GM13977 (cell line): ENCODE measurements around the gene TMEM253.

Experiments
- DNase-seq: peaks from one replicate; pipeline ENCODE4 v3.0.0; 2012; ENCODE audit warnings: low spot score
- in situ Hi-C: fragments of 300-500 bp; cut with MboI; formaldehyde crosslinking; loops from one replicate; pipeline ENCODE4 v1.12.0; 2022; ENCODE audit warnings: low sequenced_read_pairs, low pct_unique_long_range_greater_than_20kb, mixed read lengths, inconsistent platforms; ENCODE audit not compliant: unreplicated experiment
- TF ChIP-seq, protein P1 (sequence below): IDR thresholded peaks from 2 replicates; pipeline ENCODE4 v1.5.1; 2012; ENCODE audit warnings: mild to moderate bottlenecking, control low read depth; ENCODE audit not compliant: insufficient read depth; ENCODE audit errors: extremely low read depth, missing control alignments

TMEM253 gene

DNA sequence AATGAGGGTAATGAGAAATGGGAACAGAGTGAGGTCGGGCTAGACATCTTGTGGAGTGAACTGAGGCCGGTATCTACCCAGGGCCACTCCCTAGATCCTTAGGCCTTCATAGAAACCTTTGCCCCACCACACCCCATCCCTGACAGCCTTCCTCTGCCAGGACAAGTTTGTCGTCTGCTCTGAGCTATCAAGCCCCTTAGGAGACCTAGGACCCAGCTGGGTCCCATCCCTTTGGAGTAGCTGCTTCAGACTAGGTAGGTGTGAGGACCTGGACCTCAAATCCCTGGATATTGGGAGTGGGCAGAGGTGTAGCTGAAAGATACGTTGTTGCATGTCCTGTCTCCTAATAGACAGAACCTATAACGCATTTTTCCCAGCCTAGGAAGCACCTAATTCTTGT is at the start of gene TMEM253:
Gene TMEM253, plus strand, starts transcription at position 136 of the 400 bp plus-strand sequence. CDS start 278 bp downstream, outside the sequence.
- peak; percentile 12 for DNase-seq
- in situ Hi-C loops: no loop called here
- TF ChIP-seq, protein P1, sequence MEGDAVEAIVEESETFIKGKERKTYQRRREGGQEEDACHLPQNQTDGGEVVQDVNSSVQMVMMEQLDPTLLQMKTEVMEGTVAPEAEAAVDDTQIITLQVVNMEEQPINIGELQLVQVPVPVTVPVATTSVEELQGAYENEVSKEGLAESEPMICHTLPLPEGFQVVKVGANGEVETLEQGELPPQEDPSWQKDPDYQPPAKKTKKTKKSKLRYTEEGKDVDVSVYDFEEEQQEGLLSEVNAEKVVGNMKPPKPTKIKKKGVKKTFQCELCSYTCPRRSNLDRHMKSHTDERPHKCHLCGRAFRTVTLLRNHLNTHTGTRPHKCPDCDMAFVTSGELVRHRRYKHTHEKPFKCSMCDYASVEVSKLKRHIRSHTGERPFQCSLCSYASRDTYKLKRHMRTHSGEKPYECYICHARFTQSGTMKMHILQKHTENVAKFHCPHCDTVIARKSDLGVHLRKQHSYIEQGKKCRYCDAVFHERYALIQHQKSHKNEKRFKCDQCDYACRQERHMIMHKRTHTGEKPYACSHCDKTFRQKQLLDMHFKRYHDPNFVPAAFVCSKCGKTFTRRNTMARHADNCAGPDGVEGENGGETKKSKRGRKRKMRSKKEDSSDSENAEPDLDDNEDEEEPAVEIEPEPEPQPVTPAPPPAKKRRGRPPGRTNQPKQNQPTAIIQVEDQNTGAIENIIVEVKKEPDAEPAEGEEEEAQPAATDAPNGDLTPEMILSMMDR: no peak

DNA sequence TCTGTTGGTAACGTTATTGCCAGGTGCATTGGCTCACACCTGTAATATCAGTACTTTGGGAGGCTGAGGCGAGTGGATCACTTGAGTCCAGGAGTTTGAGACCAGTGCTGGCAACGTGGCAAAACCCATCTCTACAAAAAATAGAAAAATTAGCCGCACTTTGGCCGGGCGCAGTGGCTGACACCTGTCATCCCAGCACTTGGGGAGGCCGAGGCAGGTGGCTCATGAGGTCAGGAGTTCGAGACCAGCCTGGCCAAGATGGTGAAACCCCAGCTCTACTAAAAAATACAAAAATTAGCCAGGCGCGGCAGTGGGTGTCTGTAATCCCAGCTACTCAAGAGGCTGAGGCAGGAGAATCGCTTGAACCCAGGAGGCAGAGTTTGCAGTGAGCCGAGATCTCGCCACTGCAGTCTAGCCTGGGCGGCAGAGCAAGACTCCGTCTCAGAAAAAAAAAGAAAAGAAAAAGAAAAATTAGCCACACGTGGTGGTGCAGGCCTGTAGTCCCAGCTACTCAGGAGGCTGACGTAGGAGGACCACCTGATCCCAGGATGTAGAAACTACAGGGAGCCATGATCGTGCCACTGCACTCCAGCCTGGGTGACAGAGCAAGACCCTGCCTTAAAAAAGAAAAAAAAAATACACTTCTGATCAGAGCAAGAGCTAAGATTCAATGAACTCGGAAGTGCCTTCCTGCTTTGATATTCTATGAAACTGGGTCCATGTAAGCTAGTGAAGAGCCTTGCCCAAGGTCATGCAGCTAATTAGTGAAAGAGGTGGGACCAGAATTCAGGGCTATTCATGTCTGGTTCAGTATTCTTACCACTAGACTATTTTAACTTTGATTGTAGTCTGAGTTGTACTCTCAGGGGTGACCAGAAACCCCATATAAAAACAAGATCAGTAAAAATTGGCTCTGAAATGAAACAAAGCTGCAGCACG is 47.4 kb upstream of the TMEM253 start:
- in situ Hi-C loops: no loop called here
- TF ChIP-seq, protein P1: no peak
- DNase-seq: no peak

DNA sequence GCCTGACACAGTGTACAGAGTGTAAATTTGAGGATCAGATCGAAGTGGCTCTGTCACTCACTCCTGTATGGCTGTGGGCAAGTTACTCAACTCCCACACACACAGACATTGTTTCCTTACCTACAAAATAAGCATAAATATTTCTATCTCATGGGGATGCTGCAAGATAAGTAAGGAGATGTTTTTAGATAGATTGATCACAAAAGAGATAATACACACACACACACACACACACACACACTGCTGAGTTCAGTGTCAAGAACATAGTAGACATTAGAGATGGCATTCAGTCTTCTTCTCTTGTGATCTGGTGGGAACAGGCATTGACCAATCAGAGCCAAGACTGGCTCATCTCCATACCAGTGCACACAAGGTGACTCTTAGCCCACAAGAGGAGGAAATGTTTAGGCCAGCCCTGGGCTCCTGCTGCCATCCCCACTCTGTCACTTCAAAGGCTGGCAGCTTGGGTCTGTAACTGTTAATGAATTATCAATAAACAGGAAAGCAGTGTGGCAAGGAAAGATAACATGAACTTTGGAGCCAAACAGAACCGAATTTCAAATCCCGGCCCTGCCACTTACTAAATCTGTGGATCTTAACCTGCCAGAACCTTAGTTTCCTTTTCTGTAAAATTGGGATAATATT is 46.6 kb upstream of the TMEM253 start:
- TF ChIP-seq, protein P1: no peak
- in situ Hi-C loops: no loop called here
- DNase-seq: no peak

DNA sequence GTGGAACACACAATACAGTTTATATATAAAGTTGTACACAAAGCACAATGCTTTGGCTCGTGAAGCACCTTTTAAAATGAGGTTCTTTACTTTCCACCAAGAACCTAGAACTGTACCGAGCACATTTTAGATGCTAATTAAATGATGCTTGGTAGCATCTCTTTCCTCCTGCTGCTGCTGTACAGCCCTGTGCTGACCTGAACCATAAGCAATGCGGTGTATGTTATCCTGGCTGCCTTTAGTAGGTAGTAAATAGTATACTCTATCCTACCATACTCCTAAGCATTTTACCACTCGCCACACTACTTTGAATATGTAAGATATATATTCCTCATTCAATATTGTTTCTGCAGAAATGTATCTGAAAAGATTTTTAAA is 46.1 kb upstream of the TMEM253 start:
- DNase-seq: no peak
- in situ Hi-C loops: no loop called here
- TF ChIP-seq, protein P1: no peak

DNA sequence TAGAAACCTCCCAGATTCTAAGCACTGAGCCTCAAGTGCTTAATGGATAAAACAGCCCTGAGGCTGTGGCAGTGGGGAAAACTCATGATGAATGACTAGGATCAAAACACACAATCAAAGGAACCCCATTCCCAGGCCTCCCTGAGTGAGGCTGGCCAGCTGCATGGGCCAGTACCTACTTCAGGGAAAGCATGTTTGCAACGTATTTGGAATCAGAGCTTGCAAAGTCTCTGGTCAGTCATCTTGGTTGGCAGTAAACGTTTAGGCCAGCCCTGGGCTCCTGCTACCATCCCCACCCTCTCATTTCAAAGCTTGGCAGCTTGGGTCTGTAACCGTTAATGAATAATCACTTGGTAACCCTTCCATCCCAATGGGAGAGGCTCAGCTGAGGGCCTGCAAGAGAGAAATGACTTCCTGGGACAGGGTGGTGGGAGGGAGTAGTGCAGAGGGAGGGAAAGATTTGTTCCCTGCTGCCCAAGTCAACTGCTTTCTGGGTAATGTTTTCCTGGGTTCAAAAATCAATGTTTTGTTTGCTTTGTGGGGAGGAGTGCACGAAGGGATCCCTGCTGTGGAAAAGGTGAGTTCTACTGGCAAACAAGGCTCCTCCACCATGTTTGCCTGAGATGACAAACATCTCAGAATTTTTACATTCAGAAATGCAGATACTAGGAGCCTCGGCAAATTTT is 45.3 kb upstream of the TMEM253 start:
- in situ Hi-C loops: no loop called here
- DNase-seq: no peak
- TF ChIP-seq, protein P1: no peak

DNA sequence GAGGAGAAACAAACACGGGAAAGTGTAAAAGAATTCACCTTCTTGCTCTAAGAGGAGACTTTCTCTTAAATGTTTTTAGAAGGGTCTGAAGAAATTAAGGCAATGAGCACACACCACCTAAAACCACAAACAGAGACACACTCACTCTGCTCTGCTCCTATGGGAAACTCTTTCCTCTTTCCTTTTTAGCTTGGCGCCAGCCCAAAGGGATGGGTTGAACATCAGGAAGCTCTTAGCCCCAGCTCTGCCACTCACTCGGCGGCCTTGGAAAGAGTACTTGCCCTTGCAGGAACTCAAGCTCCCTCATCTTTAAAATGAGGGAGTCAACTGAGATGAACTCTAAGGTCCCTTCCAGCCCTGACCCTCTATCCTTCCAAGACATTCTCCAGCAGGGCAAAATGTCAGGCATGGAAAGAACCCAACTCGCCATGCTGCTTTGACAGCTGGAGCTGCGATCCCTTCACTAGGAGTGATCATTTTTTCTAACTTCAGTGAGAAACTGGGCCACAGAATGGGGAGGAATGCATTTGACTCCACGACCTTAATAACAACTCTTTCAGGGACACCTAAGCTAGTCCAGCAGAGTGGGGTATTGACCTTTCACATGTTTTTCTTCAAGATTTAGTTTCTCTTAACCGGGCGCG is 44.2 kb upstream of the TMEM253 start:
- in situ Hi-C loops: no loop called here
- no peak for DNase-seq
- TF ChIP-seq, protein P1: no peak
